Panc1 (cell line): Measurements from ENCODE around the gene DGKK.

ENCODE experiments used
- REST ChIP-seq, 2 experiments: IDR thresholded peaks; 2 replicates each; pipeline ENCODE4 v1.6.1; 2011 to 2012; ENCODE audit warnings: low read depth in 2 of 2, control low read depth in 1 of 2, low read length in 1 of 2, mild to moderate bottlenecking in 1 of 2, moderate library complexity in 1 of 2; ENCODE audit not compliant: insufficient read depth in 1 of 2
- TCF7L2 ChIP-seq: IDR thresholded peaks from 2 replicates; pipeline ENCODE4 v1.6.1; 2011; ENCODE audit warnings: mild to moderate bottlenecking, low read depth, low read length, inconsistent platforms
- TF ChIP-seq, protein P1 (sequence below): fragments of 450-650 bp; IDR thresholded peaks from 2 replicates; pipeline ENCODE4 v1.5.1; 2017; ENCODE audit warnings: mild to moderate bottlenecking

DNA sequence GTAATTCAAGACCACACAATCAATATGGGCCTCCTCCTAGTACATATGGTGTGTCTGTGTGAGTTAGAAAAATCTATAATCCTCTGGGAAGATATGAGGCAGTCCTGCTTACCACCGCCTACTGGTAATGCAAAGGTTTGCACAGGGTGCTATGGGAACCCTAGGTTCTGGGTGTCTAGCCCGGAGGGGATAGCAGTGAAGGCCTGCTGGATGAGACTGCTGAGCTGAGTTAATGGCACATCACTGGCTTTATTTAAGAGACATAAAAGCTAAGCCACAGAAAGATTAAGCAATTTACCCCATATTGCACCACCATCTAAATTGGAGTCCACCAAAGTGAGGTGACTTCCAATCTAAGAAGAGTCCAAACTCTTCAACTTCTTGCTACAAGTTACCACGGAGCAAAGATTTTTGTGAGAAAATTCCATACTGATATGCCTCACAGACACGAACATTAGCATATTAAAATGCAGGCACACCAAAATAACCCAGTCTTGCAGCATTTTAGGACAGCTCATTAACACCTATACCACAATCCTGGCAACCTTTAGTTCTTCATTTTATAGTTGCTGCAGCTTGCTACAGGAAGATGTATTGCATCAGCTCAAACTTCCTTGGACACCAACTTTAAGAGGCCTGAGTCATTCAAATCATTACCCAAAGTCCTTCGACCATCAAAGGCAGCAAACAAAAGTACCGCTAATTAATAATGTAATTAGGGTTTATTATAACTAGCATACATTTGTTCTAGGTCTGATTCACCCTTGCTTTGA lies 13.7 kb downstream of the DGKK start:
- TF ChIP-seq, protein P1, sequence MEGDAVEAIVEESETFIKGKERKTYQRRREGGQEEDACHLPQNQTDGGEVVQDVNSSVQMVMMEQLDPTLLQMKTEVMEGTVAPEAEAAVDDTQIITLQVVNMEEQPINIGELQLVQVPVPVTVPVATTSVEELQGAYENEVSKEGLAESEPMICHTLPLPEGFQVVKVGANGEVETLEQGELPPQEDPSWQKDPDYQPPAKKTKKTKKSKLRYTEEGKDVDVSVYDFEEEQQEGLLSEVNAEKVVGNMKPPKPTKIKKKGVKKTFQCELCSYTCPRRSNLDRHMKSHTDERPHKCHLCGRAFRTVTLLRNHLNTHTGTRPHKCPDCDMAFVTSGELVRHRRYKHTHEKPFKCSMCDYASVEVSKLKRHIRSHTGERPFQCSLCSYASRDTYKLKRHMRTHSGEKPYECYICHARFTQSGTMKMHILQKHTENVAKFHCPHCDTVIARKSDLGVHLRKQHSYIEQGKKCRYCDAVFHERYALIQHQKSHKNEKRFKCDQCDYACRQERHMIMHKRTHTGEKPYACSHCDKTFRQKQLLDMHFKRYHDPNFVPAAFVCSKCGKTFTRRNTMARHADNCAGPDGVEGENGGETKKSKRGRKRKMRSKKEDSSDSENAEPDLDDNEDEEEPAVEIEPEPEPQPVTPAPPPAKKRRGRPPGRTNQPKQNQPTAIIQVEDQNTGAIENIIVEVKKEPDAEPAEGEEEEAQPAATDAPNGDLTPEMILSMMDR, result no peak
- TF ChIP-seq REST (IDR thresholded peaks at IDR 0.05; ENCODE audit: insufficient read depth in 1 of 2, low read depth in 2 of 2, low read length in 1 of 2) (no peak), TCF7L2 (no peak)
